HepG2 (cell line): ENCODE data around the gene FGF19. TPM values are rescaled to one million over a fixed set of nuclear protein-coding genes. Genes with fewer than 3 reads are reported as not detected.

Source experiments
- CREM ChIP-seq, 2 experiments: sonication (generic) in 1 of 2; formaldehyde crosslinking in 1 of 2; IDR thresholded peaks; 2 replicates each; pipeline versions ENCODE4 v1.4.0 to v1.6.1; 2016 to 2020; ENCODE audit warnings: antibody characterized with exemption in 1 of 2, mild to moderate bottlenecking in 1 of 2, missing genetic modification reagents in 1 of 2
- FOXM1 ChIP-seq: sonication (generic); formaldehyde crosslinking; IDR thresholded peaks from 2 replicates; pipeline ENCODE4 v1.5.0; 2020; ENCODE audit warnings: missing genetic modification reagents
- HDAC1 ChIP-seq: sonication (generic); formaldehyde crosslinking; IDR thresholded peaks from 2 replicates; pipeline ENCODE4 v1.5.1; 2020; ENCODE audit warnings: mild to moderate bottlenecking, missing genetic modification reagents
- HMG20A ChIP-seq: IDR thresholded peaks from 2 replicates; pipeline ENCODE4 v1.6.1; 2016; ENCODE audit warnings: borderline replicate concordance
- KAT8 ChIP-seq: IDR thresholded peaks from 2 replicates; pipeline ENCODE4 v1.6.1; 2016; ENCODE audit warnings: missing genetic modification reagents, missing compliant biosample characterization
- KDM5B ChIP-seq: sonication (generic); formaldehyde crosslinking; IDR thresholded peaks from 2 replicates; pipeline ENCODE4 v1.4.0; 2020; ENCODE audit warnings: missing genetic modification reagents, mild to moderate bottlenecking, borderline replicate concordance
- KLF16 ChIP-seq, 2 experiments: sonication (generic) in 1 of 2; formaldehyde crosslinking in 1 of 2; IDR thresholded peaks; 2 replicates each; pipeline versions ENCODE4 v1.6.1 to v1.8.0; 2016 to 2023; ENCODE audit warnings: missing genetic modification reagents in 2 of 2, missing compliant biosample characterization in 1 of 2
- MTF1 ChIP-seq: sonication (generic); formaldehyde crosslinking; IDR thresholded peaks from 2 replicates; pipeline ENCODE4 v1.5.0; 2020; ENCODE audit warnings: missing genetic modification reagents
- MZF1 ChIP-seq: sonication (generic); formaldehyde crosslinking; IDR thresholded peaks from 2 replicates; pipeline ENCODE4 v1.8.1; 2023; ENCODE audit warnings: mild to moderate bottlenecking, missing genetic modification reagents, borderline replicate concordance
- NFYB ChIP-seq: sonication (generic); formaldehyde crosslinking; IDR thresholded peaks from 2 replicates; pipeline ENCODE4 v1.4.0; 2020; ENCODE audit warnings: missing genetic modification reagents
- SRSF9 ChIP-seq: fragments of 200-400 bp; formaldehyde crosslinking; IDR thresholded peaks from 2 replicates; pipeline ENCODE4 v1.6.1; 2018; ENCODE audit warnings: borderline replicate concordance, mild to moderate bottlenecking, low read depth, low read length; ENCODE audit not compliant: insufficient read depth, poor library complexity, severe bottlenecking
- TBX2 ChIP-seq: sonication (generic); formaldehyde crosslinking; IDR thresholded peaks from 2 replicates; pipeline ENCODE4 v1.5.0; 2020; ENCODE audit warnings: missing genetic modification reagents, mild to moderate bottlenecking, borderline replicate concordance
- TGIF2 ChIP-seq: IDR thresholded peaks from 2 replicates; pipeline ENCODE4 v1.6.1; 2016; ENCODE audit warnings: control low read depth, missing compliant biosample characterization
- ZBTB7B ChIP-seq: sonication (generic); formaldehyde crosslinking; IDR thresholded peaks from 2 replicates; pipeline ENCODE4 v1.4.0; 2020; ENCODE audit warnings: missing genetic modification reagents
- ZFP36 ChIP-seq: fragments of 150-350 bp; IDR thresholded peaks from 2 replicates; pipeline ENCODE4 v1.6.1; 2018; ENCODE audit warnings: borderline replicate concordance, low read length, low read depth; ENCODE audit not compliant: partially characterized antibody
- ZFP37 ChIP-seq: sonication (generic); formaldehyde crosslinking; IDR thresholded peaks from 2 replicates; pipeline ENCODE4 v1.4.0; 2020; ENCODE audit warnings: missing genetic modification reagents, borderline replicate concordance
- polyA plus RNA-seq, 8 experiments: library from polyadenylated mRNA; depleted of rRNA in 3 of 8; stranded (reverse) in 7 of 8; unstranded in 1 of 8; fragments of >200 nt; fragmentation: Illumina TruSeq in 4 of 8; extraction: Trizol in 4 of 8; gene quantifications; 2 replicates each; pipeline versions ENCODE4 v1.2.1 to v1.2.3, GENCODE V29; 2011 to 2016; ENCODE audit warnings: low read depth in 4 of 8, missing spikeins in 1 of 8, mixed read lengths in 1 of 8; ENCODE audit not compliant: insufficient read depth in 1 of 8
- total RNA-seq, 5 experiments: library from RNA; depleted of rRNA; stranded (reverse); fragments of >200 nt; fragmentation: Illumina TruSeq; extraction: Trizol; gene quantifications; 2 replicates each; pipeline ENCODE4 v1.2.3, GENCODE V29; 2016; ENCODE audit warnings: low read depth in 1 of 5
- TF ChIP-seq, protein P1 (sequence below): sonication (generic); formaldehyde crosslinking; IDR thresholded peaks from 2 replicates; pipeline ENCODE4 v1.4.0; 2020; ENCODE audit warnings: missing genetic modification reagents, borderline replicate concordance
- TF ChIP-seq, protein P2 (sequence below): sonication (generic); formaldehyde crosslinking; IDR thresholded peaks from 2 replicates; pipeline ENCODE4 v1.4.0; 2020; ENCODE audit warnings: missing genetic modification reagents
- TF ChIP-seq, protein P3 (sequence below): sonication (generic); formaldehyde crosslinking; IDR thresholded peaks from 2 replicates; pipeline ENCODE4 v1.5.0; 2020; ENCODE audit warnings: mild to moderate bottlenecking, missing genetic modification reagents
- TF ChIP-seq, protein P4 (sequence below): sonication (generic); formaldehyde crosslinking; IDR thresholded peaks from 2 replicates; pipeline ENCODE4 v1.4.0; 2020; ENCODE audit warnings: mild to moderate bottlenecking, missing genetic modification reagents

Gene FGF19
- total and polyA plus RNA-seq, 2 of the 13 experiments (the other 11 are each of a cell fraction or from before 2014, with no cell fraction given), result 0.07 TPM; not detected in 1

DNA sequence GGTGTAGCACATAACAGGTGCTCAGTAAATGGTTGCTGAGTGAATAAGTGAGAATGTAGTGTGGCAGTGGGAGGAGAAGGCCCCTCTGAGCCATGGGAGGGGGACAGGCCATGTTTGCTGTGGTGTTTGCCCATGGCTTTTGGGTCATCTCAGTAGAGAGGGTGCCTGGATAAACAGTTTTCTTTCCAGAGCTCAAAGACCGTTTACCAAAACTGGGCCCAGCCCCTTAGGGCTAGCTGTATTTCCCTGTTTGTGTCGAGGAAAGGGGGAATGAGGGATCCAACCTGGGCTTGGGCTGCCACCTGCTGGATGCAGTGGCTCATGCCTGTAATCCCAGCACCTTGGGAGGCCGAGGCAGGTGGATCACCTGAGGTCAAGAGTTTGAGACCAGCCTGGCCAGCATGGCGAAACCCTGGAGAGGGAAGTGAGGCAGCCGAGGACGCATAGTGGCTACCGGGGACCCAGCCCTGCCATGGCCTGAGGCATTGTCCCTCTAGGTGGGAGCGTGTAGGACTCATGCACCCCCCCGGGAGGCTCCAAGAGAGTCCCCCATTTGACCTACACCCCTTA is 20.0 kb downstream of the FGF19 start (continued):
- TF ChIP-seq, protein P1, sequence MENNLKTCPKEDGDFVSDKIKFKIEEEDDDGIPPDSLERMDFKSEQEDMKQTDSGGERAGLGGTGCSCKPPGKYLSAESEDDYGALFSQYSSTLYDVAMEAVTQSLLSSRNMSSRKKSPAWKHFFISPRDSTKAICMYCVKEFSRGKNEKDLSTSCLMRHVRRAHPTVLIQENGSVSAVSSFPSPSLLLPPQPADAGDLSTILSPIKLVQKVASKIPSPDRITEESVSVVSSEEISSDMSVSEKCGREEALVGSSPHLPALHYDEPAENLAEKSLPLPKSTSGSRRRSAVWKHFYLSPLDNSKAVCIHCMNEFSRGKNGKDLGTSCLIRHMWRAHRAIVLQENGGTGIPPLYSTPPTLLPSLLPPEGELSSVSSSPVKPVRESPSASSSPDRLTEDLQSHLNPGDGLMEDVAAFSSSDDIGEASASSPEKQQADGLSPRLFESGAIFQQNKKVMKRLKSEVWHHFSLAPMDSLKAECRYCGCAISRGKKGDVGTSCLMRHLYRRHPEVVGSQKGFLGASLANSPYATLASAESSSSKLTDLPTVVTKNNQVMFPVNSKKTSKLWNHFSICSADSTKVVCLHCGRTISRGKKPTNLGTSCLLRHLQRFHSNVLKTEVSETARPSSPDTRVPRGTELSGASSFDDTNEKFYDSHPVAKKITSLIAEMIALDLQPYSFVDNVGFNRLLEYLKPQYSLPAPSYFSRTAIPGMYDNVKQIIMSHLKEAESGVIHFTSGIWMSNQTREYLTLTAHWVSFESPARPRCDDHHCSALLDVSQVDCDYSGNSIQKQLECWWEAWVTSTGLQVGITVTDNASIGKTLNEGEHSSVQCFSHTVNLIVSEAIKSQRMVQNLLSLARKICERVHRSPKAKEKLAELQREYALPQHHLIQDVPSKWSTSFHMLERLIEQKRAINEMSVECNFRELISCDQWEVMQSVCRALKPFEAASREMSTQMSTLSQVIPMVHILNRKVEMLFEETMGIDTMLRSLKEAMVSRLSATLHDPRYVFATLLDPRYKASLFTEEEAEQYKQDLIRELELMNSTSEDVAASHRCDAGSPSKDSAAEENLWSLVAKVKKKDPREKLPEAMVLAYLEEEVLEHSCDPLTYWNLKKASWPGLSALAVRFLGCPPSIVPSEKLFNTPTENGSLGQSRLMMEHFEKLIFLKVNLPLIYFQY (CRISPR knock-in tag), result 0 out of 2 replicates have a peak, but pooled peaks have one; percentile 38
- TF ChIP-seq HDAC1 (CRISPR knock-in tag), result peak; percentile 60; the same call in 1 of the 2 replicates
- TF ChIP-seq TGIF2 (CRISPR knock-in tag), result no peak
- peak; percentile 41; the same call in 1 of the 2 replicates for TF ChIP-seq KDM5B (CRISPR knock-in tag)
- TF ChIP-seq FOXM1, result no peak
- TF ChIP-seq ZBTB7B (CRISPR knock-in tag), result peak; percentile 23; the same call in 1 of the 2 replicates
- TF ChIP-seq KLF16 (CRISPR knock-in tag; IDR thresholded peaks at IDR 0.05), result no peak; a peak in 1 of 4 replicates
- no peak for TF ChIP-seq ZFP36
- TF ChIP-seq, protein P2, sequence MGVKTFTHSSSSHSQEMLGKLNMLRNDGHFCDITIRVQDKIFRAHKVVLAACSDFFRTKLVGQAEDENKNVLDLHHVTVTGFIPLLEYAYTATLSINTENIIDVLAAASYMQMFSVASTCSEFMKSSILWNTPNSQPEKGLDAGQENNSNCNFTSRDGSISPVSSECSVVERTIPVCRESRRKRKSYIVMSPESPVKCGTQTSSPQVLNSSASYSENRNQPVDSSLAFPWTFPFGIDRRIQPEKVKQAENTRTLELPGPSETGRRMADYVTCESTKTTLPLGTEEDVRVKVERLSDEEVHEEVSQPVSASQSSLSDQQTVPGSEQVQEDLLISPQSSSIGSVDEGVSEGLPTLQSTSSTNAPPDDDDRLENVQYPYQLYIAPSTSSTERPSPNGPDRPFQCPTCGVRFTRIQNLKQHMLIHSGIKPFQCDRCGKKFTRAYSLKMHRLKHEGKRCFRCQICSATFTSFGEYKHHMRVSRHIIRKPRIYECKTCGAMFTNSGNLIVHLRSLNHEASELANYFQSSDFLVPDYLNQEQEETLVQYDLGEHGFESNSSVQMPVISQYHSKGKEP, result no peak
- TF ChIP-seq KAT8 (CRISPR knock-in tag), result 0 out of 2 replicates have a peak, but pooled peaks have one; percentile 35
- no peak for TF ChIP-seq MZF1
- TF ChIP-seq NFYB (CRISPR knock-in tag), result no peak
- 0 out of 2 replicates have a peak, but pooled peaks have one; percentile 15 for TF ChIP-seq HMG20A (CRISPR knock-in tag)
- TF ChIP-seq TBX2 (CRISPR knock-in tag), result peak; percentile 32; the same call in 1 of the 2 replicates
- no peak for TF ChIP-seq ZFP37 (CRISPR knock-in tag)
- no peak for TF ChIP-seq MTF1 (CRISPR knock-in tag)
- TF ChIP-seq SRSF9, result no peak
- TF ChIP-seq CREM (IDR thresholded peaks at IDR 0.05), result no peak
- TF ChIP-seq CREM (CRISPR knock-in tag; IDR thresholded peaks at IDR 0.05), result no peak
- TF ChIP-seq, protein P3, sequence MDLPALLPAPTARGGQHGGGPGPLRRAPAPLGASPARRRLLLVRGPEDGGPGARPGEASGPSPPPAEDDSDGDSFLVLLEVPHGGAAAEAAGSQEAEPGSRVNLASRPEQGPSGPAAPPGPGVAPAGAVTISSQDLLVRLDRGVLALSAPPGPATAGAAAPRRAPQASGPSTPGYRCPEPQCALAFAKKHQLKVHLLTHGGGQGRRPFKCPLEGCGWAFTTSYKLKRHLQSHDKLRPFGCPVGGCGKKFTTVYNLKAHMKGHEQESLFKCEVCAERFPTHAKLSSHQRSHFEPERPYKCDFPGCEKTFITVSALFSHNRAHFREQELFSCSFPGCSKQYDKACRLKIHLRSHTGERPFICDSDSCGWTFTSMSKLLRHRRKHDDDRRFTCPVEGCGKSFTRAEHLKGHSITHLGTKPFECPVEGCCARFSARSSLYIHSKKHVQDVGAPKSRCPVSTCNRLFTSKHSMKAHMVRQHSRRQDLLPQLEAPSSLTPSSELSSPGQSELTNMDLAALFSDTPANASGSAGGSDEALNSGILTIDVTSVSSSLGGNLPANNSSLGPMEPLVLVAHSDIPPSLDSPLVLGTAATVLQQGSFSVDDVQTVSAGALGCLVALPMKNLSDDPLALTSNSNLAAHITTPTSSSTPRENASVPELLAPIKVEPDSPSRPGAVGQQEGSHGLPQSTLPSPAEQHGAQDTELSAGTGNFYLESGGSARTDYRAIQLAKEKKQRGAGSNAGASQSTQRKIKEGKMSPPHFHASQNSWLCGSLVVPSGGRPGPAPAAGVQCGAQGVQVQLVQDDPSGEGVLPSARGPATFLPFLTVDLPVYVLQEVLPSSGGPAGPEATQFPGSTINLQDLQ (CRISPR knock-in tag), result no peak
- TF ChIP-seq, protein P4, sequence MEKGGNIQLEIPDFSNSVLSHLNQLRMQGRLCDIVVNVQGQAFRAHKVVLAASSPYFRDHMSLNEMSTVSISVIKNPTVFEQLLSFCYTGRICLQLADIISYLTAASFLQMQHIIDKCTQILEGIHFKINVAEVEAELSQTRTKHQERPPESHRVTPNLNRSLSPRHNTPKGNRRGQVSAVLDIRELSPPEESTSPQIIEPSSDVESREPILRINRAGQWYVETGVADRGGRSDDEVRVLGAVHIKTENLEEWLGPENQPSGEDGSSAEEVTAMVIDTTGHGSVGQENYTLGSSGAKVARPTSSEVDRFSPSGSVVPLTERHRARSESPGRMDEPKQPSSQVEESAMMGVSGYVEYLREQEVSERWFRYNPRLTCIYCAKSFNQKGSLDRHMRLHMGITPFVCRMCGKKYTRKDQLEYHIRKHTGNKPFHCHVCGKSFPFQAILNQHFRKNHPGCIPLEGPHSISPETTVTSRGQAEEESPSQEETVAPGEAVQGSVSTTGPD, result peak; percentile 98
